Mucosa of rectum (tissue), 2 donors: ENCODE measurements around the gene SH3TC1.

Experiments used
- H3K27ac ChIP-seq, 2 donors: one replicate each; pipeline ENCODE4 v1.7.0; 2013; ENCODE audit warnings: inconsistent platforms in 2 of 2, low read depth in 2 of 2, low read length in 2 of 2
- H3K27me3 ChIP-seq, 2 donors: one replicate each; pipeline ENCODE4 v1.7.0; 2013; ENCODE audit warnings: low read length in 2 of 2; ENCODE audit not compliant: control insufficient read depth in 2 of 2, insufficient read depth in 2 of 2
- H3K36me3 ChIP-seq, 2 donors: one replicate each; pipeline ENCODE4 v1.7.0; 2013; ENCODE audit warnings: low read length in 2 of 2; ENCODE audit not compliant: control insufficient read depth in 2 of 2, insufficient read depth in 2 of 2
- H3K4me1 ChIP-seq, 2 donors: one replicate each; pipeline ENCODE4 v1.7.0; 2013; ENCODE audit warnings: low read length in 2 of 2, mild to moderate bottlenecking in 1 of 2; ENCODE audit not compliant: control insufficient read depth in 2 of 2, insufficient read depth in 2 of 2
- H3K4me3 ChIP-seq, 2 donors: one replicate each; pipeline ENCODE4 v1.7.0; 2013; ENCODE audit warnings: low read length in 2 of 2
- H3K9ac ChIP-seq, 2 donors: one replicate each; pipeline ENCODE4 v1.7.0; 2013; ENCODE audit warnings: low read length in 2 of 2, low read depth in 1 of 2, mild to moderate bottlenecking in 1 of 2
- H3K9me3 ChIP-seq, 2 donors: one replicate each; pipeline ENCODE4 v1.7.0; 2013; ENCODE audit warnings: low read length in 2 of 2; ENCODE audit not compliant: control insufficient read depth in 2 of 2
- donor health status: healthy.
- donor health status: Normal muscosa, but diverticular disease.

The SH3TC1 gene

GRCh38 chr4:8280876-8281440 lies 81.9 kb downstream of the SH3TC1 start:
- Histone ChIP-seq H3K9me3 (no peaks in the 10 kb centered on the region), H3K27ac (no peak overlapping the region), H3K9ac (no peak overlapping the region), H3K4me1 (peaks cover 3 to 6% of the 10 kb centered on the region in 2 donors), H3K36me3 (no peaks in the 10 kb centered on the region), H3K27me3 (peaks cover 0 to 6% of the 10 kb centered on the region in 2 donors), H3K4me3 (no peak overlapping the region)

DNA sequence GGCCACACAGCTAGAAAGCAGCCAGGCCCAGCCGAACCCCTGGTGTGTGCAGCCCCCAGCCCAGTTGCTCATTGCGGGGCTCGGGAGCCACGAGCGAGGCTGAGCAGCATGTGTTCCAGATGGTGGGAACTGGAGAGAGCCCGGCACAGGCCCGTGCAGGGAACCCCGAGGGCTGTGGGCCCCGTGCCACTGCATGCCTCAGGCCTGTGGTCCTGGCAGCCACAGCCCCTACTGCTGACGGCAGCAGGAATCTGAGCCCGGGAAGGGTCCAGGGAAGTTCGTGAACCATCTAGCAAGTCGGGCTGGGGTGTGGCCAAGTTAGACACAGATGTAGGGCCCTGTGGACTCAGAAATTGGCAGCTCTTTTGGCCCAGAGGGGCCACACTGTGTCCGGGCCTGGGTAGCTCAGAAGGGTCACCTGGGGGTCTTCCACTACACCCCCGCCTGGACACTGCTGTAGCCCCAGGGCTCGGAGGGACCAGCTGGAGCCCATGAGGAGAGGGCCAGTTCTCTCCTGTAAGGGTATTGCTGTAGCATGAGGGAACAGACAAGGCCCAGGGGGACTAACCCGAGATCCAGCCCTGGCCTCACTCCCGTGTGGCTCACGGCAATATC lies 82.5 kb downstream of the SH3TC1 start:
- Histone ChIP-seq H3K36me3 (no peaks in the 10 kb centered on the region), H3K4me1 (peaks cover 0 to 6% of the 10 kb centered on the region in 2 donors), H3K27ac (no peak overlapping the region), H3K9ac (no peak overlapping the region), H3K27me3 (peaks cover 0 to 6% of the 10 kb centered on the region in 2 donors), H3K4me3 (no peak overlapping the region), H3K9me3 (no peaks in the 10 kb centered on the region)

GRCh38 chr4:8282134-8282641 lies 83.1 kb downstream of the SH3TC1 start:
- Histone ChIP-seq H3K36me3 (no peaks in the 10 kb centered on the region), H3K27ac (no peak overlapping the region), H3K27me3 (peaks cover 0 to 6% of the 10 kb centered on the region in 2 donors), H3K4me1 (peaks cover 0 to 6% of the 10 kb centered on the region in 2 donors), H3K4me3 (no peak overlapping the region), H3K9ac (no peak overlapping the region), H3K9me3 (no peaks in the 10 kb centered on the region)

DNA sequence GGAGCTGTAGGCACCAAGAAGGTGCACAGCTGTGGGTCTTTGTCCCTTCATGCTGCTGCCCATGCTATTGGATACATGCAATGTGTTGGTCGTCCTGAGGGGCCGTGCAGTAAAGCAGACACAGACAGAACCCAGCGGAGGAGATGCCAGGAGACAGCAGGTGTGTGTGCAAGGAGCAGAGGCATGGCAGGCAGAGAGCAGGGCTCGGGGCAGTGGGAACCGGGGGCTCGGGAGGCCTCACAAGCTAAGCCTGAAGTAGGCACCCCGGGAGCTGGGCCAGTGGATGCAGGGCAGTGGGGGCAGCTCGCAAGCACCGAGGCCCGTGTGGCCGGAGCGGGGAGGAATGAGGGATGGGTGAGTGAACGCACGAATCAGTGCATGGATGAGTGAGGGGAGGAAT lies 83.7 kb downstream of the SH3TC1 start:
- Histone ChIP-seq H3K9me3 (no peaks in the 10 kb centered on the region), H3K4me3 (no peak overlapping the region), H3K27ac (no peak overlapping the region), H3K27me3 (peaks cover 0 to under 1% of the 10 kb centered on the region in 2 donors), H3K4me1 (peaks cover 0 to 4% of the 10 kb centered on the region in 2 donors), H3K36me3 (no peaks in the 10 kb centered on the region), H3K9ac (no peak overlapping the region)

GRCh38 chr4:8283161-8283560 lies 84.1 kb downstream of the SH3TC1 start:
- Histone ChIP-seq H3K9ac (no peak overlapping the region), H3K36me3 (no peaks in the 10 kb centered on the region), H3K4me3 (no peak overlapping the region), H3K4me1 (no peaks in the 10 kb centered on the region), H3K9me3 (no peaks in the 10 kb centered on the region), H3K27ac (no peak overlapping the region), H3K27me3 (no peaks in the 10 kb centered on the region)

DNA sequence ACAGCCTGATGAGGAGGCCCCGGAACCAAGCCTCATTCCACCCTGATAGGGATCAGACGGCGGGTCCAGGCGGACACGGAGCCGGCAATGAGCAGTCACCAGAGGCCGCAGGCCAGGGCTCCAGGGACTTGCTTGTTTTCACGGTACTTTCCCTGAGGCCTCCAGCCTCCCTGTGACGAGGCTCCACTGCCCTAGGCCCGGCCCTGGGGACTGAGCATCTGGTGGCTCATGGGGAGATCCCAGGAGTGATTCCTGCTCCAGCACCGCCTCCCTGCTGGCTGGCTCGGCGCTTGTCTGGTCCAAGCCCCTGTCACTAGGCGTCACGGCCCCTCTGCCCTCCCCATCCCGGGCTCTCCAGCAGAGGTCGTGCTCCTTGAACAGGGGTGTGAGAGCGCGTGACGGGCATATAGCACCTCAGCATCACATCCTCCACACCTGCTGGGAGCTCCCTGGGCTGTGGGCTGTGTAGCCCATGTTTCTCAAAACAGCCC lies 84.6 kb downstream of the SH3TC1 start:
- H3K27ac ChIP-seq = no peak overlapping the region

DNA sequence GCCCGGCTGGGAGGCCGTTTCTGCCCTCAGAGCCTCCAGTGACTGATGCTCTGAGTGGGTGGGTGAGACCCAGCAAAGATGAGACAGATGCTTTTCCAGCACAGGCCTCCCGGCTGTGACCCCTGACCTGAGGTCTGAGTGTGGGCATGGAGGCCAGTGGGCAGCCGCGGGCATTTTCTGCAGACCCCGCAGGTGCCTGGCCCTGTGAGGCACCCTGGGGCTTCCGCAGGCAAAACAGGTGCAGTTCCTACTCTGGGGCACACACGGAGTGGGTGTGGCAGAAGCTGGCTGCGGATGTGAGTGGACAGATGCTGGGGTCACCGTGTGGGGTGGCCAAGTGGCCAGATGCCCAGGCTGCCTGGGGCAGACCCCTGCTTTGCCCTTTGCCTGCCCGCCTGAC lies 85.3 kb downstream of the SH3TC1 start:
- Histone ChIP-seq H3K36me3 (no peaks in the 10 kb centered on the region), H3K4me3 (no peak overlapping the region), H3K9me3 (no peaks in the 10 kb centered on the region), H3K27ac (no peak overlapping the region), H3K27me3 (no peaks in the 10 kb centered on the region), H3K9ac (no peak overlapping the region), H3K4me1 (no peaks in the 10 kb centered on the region)

More for the DNA sequence above, 84.6 kb downstream of the SH3TC1 start:
- Histone ChIP-seq H3K36me3 (no peaks in the 10 kb centered on the region), H3K27me3 (no peaks in the 10 kb centered on the region), H3K9me3 (no peaks in the 10 kb centered on the region), H3K9ac (no peak overlapping the region), H3K4me1 (no peaks in the 10 kb centered on the region), H3K4me3 (no peak overlapping the region)

- no peaks in the 10 kb centered on the region for H3K27me3 ChIP-seq
- H3K9ac ChIP-seq = no peak overlapping the region
- no peaks in the 10 kb centered on the region for H3K36me3 ChIP-seq
- H3K4me1 ChIP-seq = no peaks in the 10 kb centered on the region
- H3K27ac ChIP-seq = no peak overlapping the region
- no peaks in the 10 kb centered on the region for H3K9me3 ChIP-seq
- no peak overlapping the region for H3K4me3 ChIP-seq
Measured at GRCh38 chr4:8285143-8285975, 86.3 kb downstream of the SH3TC1 start.

GRCh38 chr4:8285976-8286718 lies 87.1 kb downstream of the SH3TC1 start:
- Histone ChIP-seq H3K9me3 (no peaks in the 10 kb centered on the region), H3K4me1 (no peaks in the 10 kb centered on the region), H3K9ac (no peak overlapping the region), H3K27ac (no peak overlapping the region), H3K36me3 (no peaks in the 10 kb centered on the region), H3K27me3 (no peaks in the 10 kb centered on the region), H3K4me3 (no peak overlapping the region)
